ENCODE measurements around the gene ZNHIT3.
A peak's percentile ranks its signal among the peaks of the same experiment; 100 is the strongest.
"Not testable (repeated sequence)": the region's sequence is repeated elsewhere in the genome, so short reads cannot be mapped to it uniquely, and the experiment has no call there.

The ZNHIT3 gene

DNA sequence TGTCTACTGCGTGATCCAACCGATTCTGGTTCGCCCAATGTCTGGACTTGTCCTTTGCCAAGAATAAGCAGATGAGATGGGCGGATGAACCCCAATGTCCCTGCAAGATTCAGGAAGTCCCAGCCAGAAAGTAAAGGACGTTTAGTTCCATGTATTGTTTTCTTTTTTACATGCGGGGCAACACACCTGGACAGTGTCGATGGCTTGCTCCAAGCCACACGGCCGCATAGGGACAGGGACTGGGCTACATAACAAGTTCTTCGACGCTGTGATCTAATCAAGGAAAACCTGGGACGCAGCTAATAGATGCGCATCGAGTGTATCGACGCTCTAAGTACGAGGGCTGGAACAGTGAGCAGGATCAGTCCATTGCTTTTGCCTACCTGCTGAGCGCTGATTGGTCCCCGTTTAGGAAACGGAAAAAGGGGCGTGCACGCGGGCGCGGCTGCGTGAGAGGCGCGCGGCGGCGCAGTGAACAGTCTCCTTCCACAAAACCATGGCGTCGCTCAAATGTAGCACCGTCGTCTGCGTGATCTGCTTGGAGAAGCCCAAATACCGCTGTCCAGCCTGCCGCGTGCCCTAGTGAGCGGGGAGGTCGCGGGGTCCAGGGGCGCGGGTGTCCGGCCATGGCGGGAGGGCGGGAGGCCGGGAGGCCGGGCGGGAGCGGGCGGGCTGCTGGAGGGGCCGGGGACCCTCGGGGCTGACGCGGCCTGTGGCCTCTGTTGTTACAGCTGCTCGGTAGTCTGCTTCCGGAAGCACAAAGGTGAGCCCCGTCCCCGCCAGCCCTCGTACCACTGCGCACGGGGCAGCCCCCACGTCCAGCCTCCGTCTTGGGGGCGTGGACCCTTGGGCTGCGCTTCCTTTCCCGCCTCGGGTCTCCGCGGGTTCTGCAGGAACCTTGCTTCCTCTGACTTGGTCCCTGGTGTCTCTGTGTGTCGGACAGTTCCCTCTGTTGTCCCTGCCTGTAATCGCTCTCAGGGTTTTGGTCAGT lies at the start of gene ZNHIT3:
ZNHIT3 (plus strand) TSS at position 478 of the 991 bp plus-strand sequence; CDS start at position 497, 19 bp downstream.
- DNase-seq: peak; percentile 92

GRCh38 chr17:36441792-36442191 lies 44.7 kb upstream of the ZNHIT3 start:
- not testable (repeated sequence) for DNase-seq

DNA sequence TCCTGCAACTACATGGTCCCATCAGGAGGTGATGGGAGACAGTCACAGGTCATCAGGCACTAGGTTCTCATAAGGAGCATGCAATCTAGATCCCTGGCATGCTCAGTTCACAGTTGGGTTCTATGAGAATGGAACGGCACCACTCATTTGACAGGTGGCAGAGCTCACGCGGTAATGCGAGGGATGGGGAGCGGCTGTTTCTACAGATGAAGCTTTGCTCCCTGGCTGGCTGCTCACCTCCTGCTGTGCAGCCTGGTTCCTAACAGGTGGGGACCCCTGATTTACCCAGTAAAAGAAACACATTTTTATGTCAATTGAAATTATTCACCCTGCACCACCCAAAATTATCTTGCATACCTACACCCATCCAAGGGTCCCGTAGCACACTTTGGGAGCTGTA lies 42.7 kb upstream of the ZNHIT3 start:
- no peak for DNase-seq

GRCh38 chr17:36449997-36450396 lies 36.5 kb upstream of the ZNHIT3 start:
- DNase-seq: not testable (repeated sequence)

DNA sequence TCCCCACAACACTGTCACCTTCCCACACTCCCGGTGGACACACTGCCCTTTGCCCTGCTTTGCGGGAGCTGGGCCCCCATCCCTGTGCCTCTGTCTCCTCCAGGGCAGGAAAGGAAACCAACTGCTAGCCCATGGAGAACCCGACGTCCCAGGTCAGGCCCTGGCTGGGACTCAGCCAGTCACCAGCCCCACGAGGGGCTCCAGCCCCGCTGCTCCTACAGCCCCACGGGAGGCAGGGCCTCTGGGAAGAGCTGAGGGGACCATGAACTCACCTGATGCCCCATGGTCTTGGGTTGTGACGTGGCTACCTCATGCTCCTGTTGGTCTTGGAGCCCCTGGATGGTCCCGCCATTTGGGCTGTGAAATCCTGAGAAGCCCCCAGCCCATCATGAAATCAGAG lies 33.6 kb upstream of the ZNHIT3 start:
- not testable (repeated sequence) for DNase-seq

- DNase-seq: not testable (repeated sequence)
Measured at GRCh38 chr17:36457701-36458100, 28.8 kb upstream of the ZNHIT3 start.

DNA sequence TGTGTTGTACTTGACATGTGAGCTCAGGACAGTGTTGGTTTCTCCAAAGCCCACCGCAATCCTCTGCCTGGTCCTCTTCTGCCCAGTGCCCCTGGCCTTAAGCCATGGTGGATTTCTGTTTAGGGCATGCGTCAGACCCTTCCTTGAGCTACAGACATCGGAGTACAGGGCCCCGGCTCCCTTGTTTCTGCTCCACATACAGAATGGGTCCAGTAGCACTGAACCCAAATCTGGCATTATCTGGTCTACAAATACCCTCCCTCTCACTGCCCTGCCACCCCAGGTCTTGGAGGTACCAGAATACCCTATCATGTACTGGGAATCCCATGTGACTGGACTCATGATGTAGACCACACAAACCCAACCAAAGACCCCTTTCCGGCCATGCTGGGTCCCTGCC lies 27.4 kb upstream of the ZNHIT3 start:
- DNase-seq: no peak

GRCh38 chr17:36459601-36460000 lies 26.9 kb upstream of the ZNHIT3 start:
- DNase-seq: no peak

- no peak for DNase-seq
Measured at GRCh38 chr17:36460265-36460937, 26.1 kb upstream of the ZNHIT3 start.

DNA sequence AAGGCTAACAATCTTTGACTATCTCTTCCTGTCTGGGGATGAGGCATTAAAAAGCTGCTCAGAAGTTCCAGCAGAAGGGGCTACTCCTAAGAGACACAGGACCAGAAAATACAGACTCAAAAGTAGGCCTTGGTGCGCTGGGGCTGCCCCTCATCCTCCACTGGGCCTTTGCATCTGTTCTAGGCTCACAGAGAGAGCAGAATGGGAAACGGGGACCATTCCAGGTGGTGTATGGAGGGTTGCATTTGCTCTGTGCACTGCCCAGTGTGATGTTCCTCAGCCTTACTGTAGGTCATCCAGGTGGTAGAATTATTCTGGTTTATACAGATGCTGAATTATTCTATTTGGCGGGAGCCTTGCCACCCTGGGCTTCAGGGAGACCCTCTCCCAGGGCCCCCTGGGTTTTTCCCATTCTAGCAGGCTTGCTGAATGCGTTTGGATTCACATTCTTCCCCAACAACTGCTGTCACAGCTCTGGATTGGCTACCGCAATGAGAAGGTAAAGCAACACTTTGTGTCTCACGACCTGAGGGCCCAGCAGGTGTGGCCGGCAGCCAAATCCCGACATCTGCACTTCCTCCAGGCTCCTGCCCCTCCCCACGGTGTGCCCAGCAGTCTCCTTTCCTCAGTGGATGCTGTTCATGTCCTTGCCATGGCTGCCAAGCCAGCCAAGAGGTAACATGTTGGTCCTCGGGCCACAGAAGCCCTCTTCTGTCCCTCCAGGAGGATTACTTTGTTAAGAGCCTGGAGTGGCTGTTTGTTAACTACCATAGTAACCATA lies 25.0 kb upstream of the ZNHIT3 start:
- DNase-seq: no peak

DNA sequence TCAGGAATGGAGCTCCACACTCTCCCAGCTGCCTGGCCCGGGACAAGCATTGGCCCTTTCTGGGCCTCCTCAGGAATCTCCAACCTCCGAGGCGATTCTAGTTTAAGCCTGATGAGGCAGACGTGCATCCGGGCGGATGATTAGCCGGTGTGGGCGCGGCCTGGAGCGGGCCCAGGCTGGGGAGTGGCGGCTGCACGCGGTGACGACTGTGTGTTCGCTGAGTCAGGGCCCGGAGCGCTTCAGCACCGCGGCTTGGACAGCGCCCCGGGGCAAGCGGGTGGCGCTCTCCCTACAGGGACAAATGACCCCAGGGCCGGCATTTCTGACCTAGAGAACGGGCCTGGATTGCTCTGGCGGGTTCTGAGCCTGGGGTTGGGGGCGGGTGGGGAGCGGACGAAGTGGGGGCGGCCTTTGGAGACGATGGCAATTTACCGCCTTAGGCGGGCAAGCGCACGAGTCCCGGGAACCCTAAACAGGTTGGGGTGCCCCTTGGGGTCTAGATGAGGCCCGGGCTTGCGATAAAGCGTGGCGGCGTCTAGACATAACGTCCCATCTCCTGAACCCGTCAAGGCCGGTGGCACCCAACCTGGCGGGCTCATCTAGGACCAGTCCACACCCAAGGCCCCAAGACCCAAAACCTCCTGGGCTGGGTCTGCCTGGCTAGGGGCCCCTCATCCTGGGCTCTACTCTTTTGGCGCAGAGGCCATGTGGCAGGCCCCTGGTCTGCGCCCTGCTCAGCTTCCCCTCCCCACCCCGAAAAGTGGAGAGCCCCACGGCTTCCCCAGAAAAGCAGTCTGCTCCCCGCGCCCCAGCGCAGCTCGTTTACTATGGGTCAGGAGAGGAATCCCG lies 22.3 kb upstream of the ZNHIT3 start:
- peak; percentile 39 for DNase-seq

- no peak for DNase-seq
Measured at GRCh38 chr17:36464765-36465088, 21.8 kb upstream of the ZNHIT3 start.

DNA sequence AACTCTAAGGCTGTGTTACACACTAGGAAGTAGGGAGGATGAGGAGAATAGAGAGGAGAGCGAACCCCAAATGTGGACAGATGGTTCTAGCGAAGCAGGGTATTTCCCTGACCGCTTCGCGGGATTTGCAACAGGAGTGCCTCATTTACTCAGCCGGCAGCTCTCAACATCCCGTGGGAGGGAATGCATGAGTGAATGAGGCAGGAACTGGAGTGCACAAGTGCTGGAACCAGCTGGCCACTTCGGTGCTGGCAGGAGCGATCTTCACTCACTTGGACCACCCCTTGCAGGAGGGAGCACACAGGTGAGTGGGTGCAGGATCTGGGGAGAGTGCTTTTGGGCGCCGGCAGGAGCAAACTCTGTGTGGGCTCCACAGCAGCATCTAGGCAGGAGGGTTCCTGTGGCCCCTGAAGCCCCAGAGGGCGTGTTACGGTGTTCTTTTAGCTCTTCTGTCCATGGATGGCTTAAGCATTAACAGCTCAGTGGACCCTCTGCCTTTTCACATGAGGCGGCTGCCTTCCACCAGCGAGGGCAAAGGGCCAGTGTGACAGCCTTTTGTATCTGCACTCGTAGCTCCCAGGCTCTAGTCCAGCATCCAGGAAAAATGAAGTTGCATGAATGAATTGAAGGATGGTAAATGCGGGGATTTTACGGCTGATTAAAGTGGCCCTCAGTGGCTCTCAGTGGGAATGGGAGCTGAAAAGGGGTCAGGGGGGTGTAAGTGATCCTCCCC lies 17.4 kb upstream of the ZNHIT3 start:
- no peak for DNase-seq

GRCh38 chr17:36469733-36470132 lies 16.7 kb upstream of the ZNHIT3 start:
- no peak for DNase-seq

DNA sequence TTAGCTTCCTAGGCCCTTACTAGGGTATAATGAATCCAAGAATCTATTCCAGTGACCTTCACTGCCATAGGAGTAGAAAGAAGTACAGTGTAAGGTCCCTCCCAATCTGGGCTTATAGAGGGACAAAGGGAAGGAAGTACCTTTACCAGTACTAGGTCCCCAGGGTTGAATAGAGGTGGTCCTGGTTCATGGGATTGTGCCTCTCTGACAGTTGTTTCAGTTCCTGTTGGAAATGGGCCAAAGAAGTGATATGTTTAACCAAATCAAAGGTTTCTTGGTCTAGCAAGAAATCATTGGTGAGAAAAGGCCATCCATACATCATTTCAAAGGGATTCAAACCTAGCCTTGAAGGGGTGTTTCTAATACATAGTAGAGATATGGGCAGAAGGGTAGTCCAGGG lies 16.0 kb upstream of the ZNHIT3 start:
- no peak for DNase-seq

GRCh38 chr17:36474571-36474970 lies 11.9 kb upstream of the ZNHIT3 start:
- DNase-seq: no peak

GRCh38 chr17:36475346-36475970 lies 11.0 kb upstream of the ZNHIT3 start:
- no peak for DNase-seq

- DNase-seq: no peak
Measured at GRCh38 chr17:36481829-36482228, 4.7 kb upstream of the ZNHIT3 start.

GRCh38 chr17:36482611-36483504 lies 3.6 kb upstream of the ZNHIT3 start:
- peak; percentile 86 for DNase-seq

DNA sequence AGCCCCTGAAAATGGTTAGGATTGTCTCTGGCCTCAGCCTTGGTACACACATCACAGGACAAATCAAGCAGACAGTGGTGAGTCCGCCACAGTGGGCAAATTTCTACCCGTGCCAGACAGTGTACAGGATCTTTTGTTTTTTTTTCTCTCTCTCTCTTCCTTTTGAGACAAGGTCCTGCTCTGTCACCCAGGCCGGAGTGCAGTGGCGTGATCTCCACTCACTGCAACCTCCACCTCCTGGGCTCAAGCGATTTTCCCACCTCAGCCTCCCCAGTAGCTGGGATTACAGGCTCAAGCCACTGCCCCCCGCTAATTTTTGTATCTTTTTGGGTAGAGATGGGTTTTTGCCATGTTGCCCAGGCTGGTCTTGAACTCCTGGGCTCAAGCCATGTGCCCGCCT lies 2.5 kb upstream of the ZNHIT3 start:
- DNase-seq: not testable (repeated sequence)
